H1 (cell line): ENCODE data around the gene FAM120C. TPM values are rescaled to one million over a fixed set of nuclear protein-coding genes. Genes with fewer than 3 reads are reported as not detected.

ENCODE experiments used
- CTCF ChIA-PET: fragments of 300-600 bp; sonication (Branson Sonifier 250); formaldehyde crosslinking; loops from one replicate; lab custom pipeline; 2021; ENCODE audit not compliant: partially characterized antibody; lab: Charles Lee
- POLR2A ChIA-PET: fragments of 300-600 bp; sonication (Branson Sonifier 250); formaldehyde crosslinking; loops from one replicate; lab custom pipeline; 2021; ENCODE audit warnings: inconsistent platforms; ENCODE audit not compliant: partially characterized antibody; lab: Charles Lee
- DNase-seq, 2 experiments: peaks; one replicate each; pipeline versions ENCODE4 v3.0.0 to v3.0.0-alpha.2; 2010 to 2022; ENCODE audit warnings: low spot score in 2 of 2, low read depth in 1 of 2, mixed read lengths in 1 of 2
- FAIRE-seq: peaks from 2 replicates; lab custom pipeline; 2011; peaks lifted over from hg19 to GRCh38; lab: Jason Lieb, UNC
- H2AFZ ChIP-seq: 2 replicates; pipeline ENCODE4 v1.8.1; 2012; ENCODE audit warnings: low read length, inconsistent platforms
- H2AK5ac ChIP-seq: 2 replicates; pipeline ENCODE4 v1.6.1; 2013; ENCODE audit warnings: low read depth, low read length
- H2BK120ac ChIP-seq: replicated peaks from 2 replicates; pipeline ENCODE3; 2013; ENCODE audit warnings: low read depth, low read length, inconsistent platforms
- H2BK12ac ChIP-seq: 2 replicates; pipeline ENCODE4 v1.6.1; 2013; ENCODE audit warnings: low read depth, low read length
- H2BK15ac ChIP-seq: 2 replicates; pipeline ENCODE4 v1.6.1; 2013; ENCODE audit warnings: low read length
- H2BK20ac ChIP-seq: 2 replicates; pipeline ENCODE4 v1.6.1; 2013; ENCODE audit warnings: low read length
- H2BK5ac ChIP-seq: 2 replicates; pipeline ENCODE4 v1.6.1; 2013; ENCODE audit warnings: low read depth, low read length
- H3K14ac ChIP-seq: 2 replicates; pipeline ENCODE4 v1.6.1; 2013; ENCODE audit warnings: inconsistent platforms; ENCODE audit not compliant: insufficient read length
- H3K18ac ChIP-seq: 2 replicates; pipeline ENCODE4 v1.6.1; 2013; ENCODE audit warnings: low read length; ENCODE audit errors: extremely low read depth
- H3K23ac ChIP-seq: 2 replicates; pipeline ENCODE4 v1.6.1; 2013; ENCODE audit warnings: inconsistent platforms; ENCODE audit not compliant: insufficient read length
- H3K23me2 ChIP-seq: 2 replicates; pipeline ENCODE4 v1.6.1; 2013; ENCODE audit warnings: low read depth, low read length
- H3K27ac ChIP-seq: 2 replicates; pipeline ENCODE4 v1.6.1; 2011; ENCODE audit warnings: low read depth, low read length, inconsistent platforms
- H3K27me3 ChIP-seq, 4 experiments: replicated peaks in 1 of 4; 1 replicate in 1 of 4; 2 replicates in 3 of 4; pipeline versions ENCODE4 v1.6.1 to v1.8.1; 2011 to 2013; ENCODE audit warnings: low read length in 3 of 4, mild to moderate bottlenecking in 3 of 4, inconsistent platforms in 2 of 4, mixed read lengths in 2 of 4, moderate library complexity in 1 of 4; ENCODE audit not compliant: control insufficient read depth in 3 of 4, insufficient read depth in 3 of 4; ENCODE audit errors: extremely low read depth in 1 of 4
- H3K36me3 ChIP-seq, 4 experiments: 2 replicates each; pipeline versions ENCODE4 v1.6.1 to v1.8.1; 2011 to 2013; ENCODE audit warnings: mild to moderate bottlenecking in 4 of 4, low read length in 3 of 4, moderate library complexity in 2 of 4, control low read depth in 1 of 4, inconsistent platforms in 1 of 4; ENCODE audit not compliant: insufficient read depth in 4 of 4, control insufficient read depth in 2 of 4
- H3K4ac ChIP-seq: replicated peaks from 2 replicates; pipeline ENCODE3; 2013; ENCODE audit warnings: low read length, low read depth, mixed read lengths, inconsistent platforms; ENCODE audit not compliant: insufficient read length
- H3K4me1 ChIP-seq, 4 experiments: replicated peaks in 1 of 4; 1 replicate in 1 of 4; 2 replicates in 3 of 4; pipeline versions ENCODE4 v1.6.1 to v1.8.1; 2011 to 2013; ENCODE audit warnings: low read length in 3 of 4, inconsistent platforms in 2 of 4, mixed read lengths in 1 of 4; ENCODE audit not compliant: insufficient read depth in 4 of 4, control insufficient read depth in 3 of 4
- H3K4me2 ChIP-seq, 2 experiments: 2 replicates each; pipeline versions ENCODE4 v1.6.1 to v1.8.1; 2011 to 2013; ENCODE audit warnings: low read depth in 2 of 2, low read length in 2 of 2, control low read depth in 1 of 2, inconsistent platforms in 1 of 2, mild to moderate bottlenecking in 1 of 2; ENCODE audit not compliant: insufficient read depth in 1 of 2
- H3K4me3 ChIP-seq, 4 experiments: fragments of 200-600, 300-600 bp in 1 of 4; sonication (generic), shearing (Covaris generic), sonication (Bioruptor Twin) in 1 of 4; 2 replicates each; pipeline versions ENCODE4 v1.5.1 to v1.8.1; 2011 to 2016; ENCODE audit warnings: low read length in 4 of 4, low read depth in 3 of 4, control low read depth in 2 of 4, inconsistent platforms in 2 of 4, mild to moderate bottlenecking in 2 of 4, mixed read lengths in 1 of 4, moderate library complexity in 1 of 4; ENCODE audit not compliant: insufficient read depth in 2 of 4; ENCODE audit errors: extremely low read depth in 1 of 4
- H3K56ac ChIP-seq: replicated peaks from 2 replicates; pipeline ENCODE3; 2013; ENCODE audit warnings: low read depth, mild to moderate bottlenecking, mixed read lengths, low read length, inconsistent platforms; ENCODE audit not compliant: insufficient read length
- H3K79me1 ChIP-seq: 2 replicates; pipeline ENCODE4 v1.6.1; 2013; ENCODE audit warnings: low read depth, low read length, control low read depth
- H3K79me2 ChIP-seq, 2 experiments: 2 replicates each; pipeline versions ENCODE4 v1.6.1 to v1.8.1; 2012 to 2013; ENCODE audit warnings: low read length in 2 of 2, mild to moderate bottlenecking in 2 of 2, inconsistent platforms in 1 of 2; ENCODE audit not compliant: insufficient read depth in 2 of 2, control insufficient read depth in 1 of 2
- H3K9ac ChIP-seq, 4 experiments: replicated peaks in 1 of 4; 1 replicate in 1 of 4; 2 replicates in 3 of 4; pipeline versions ENCODE4 v1.6.1 to v1.8.1; 2011 to 2013; ENCODE audit warnings: low read depth in 3 of 4, low read length in 3 of 4, control low read depth in 2 of 4, mild to moderate bottlenecking in 2 of 4, moderate library complexity in 2 of 4, inconsistent platforms in 1 of 4; ENCODE audit errors: extremely low read depth in 1 of 4
- H3K9me3 ChIP-seq, 2 experiments: 2 replicates each; pipeline versions ENCODE4 v1.6.1 to v1.8.1; 2012 to 2013; ENCODE audit warnings: mild to moderate bottlenecking in 2 of 2, moderate library complexity in 2 of 2, control low read depth in 1 of 2, inconsistent platforms in 1 of 2, low read depth in 1 of 2, low read length in 1 of 2, mixed read lengths in 1 of 2; ENCODE audit not compliant: insufficient read depth in 2 of 2
- H4K20me1 ChIP-seq, 2 experiments: replicated peaks in 1 of 2; 2 replicates each; pipeline versions ENCODE3 to v1.8.1; 2011 to 2013; ENCODE audit warnings: inconsistent platforms in 2 of 2, low read length in 2 of 2, mild to moderate bottlenecking in 1 of 2; ENCODE audit not compliant: insufficient read depth in 2 of 2, control insufficient read depth in 1 of 2
- H4K5ac ChIP-seq: 2 replicates; pipeline ENCODE4 v1.6.1; 2013; ENCODE audit warnings: low read length, low read depth, mixed read lengths, inconsistent platforms; ENCODE audit not compliant: insufficient read length
- H4K8ac ChIP-seq: 2 replicates; pipeline ENCODE4 v1.8.0; 2013; ENCODE audit warnings: mild to moderate bottlenecking, moderate library complexity, low read length, inconsistent platforms; ENCODE audit not compliant: insufficient read depth; ENCODE audit errors: extremely low read depth
- H4K91ac ChIP-seq: replicated peaks from 2 replicates; pipeline ENCODE3; 2013; ENCODE audit warnings: low read length, mixed read lengths, inconsistent platforms; ENCODE audit not compliant: insufficient read length
- NRF1 ChIP-seq: IDR thresholded peaks from 2 replicates; pipeline ENCODE4 v1.6.1; 2011; ENCODE audit warnings: mild to moderate bottlenecking, low read depth, low read length, improper control_type of control experiment
- POLR2A ChIP-seq, 2 experiments: IDR thresholded peaks; 1 replicate in 1 of 2; 2 replicates in 1 of 2; pipeline ENCODE4 v1.6.1; 2011; ENCODE audit warnings: low read depth in 2 of 2, low read length in 2 of 2, mild to moderate bottlenecking in 2 of 2; ENCODE audit errors: control extremely low read depth in 1 of 2
- POLR2AphosphoS5 ChIP-seq: IDR thresholded peaks from 2 replicates; pipeline ENCODE4 v1.6.1; 2011; ENCODE audit warnings: low read depth, low read length
- RBBP5 ChIP-seq: IDR thresholded peaks from 2 replicates; pipeline ENCODE4 v1.7.1; 2012; ENCODE audit warnings: low read depth, mild to moderate bottlenecking, inconsistent platforms, low read length, moderate library complexity, borderline replicate concordance
- SP1 ChIP-seq: IDR thresholded peaks from 2 replicates; pipeline ENCODE4 v1.6.1; 2011; ENCODE audit warnings: low read depth, low read length
- TAF1 ChIP-seq: IDR thresholded peaks from 2 replicates; pipeline ENCODE4 v1.6.1; 2011; ENCODE audit warnings: mild to moderate bottlenecking, low read depth, low read length
- TCF12 ChIP-seq: IDR thresholded peaks from 2 replicates; pipeline ENCODE4 v1.6.1; 2011; ENCODE audit warnings: low read depth, mild to moderate bottlenecking, low read length
- USF2 ChIP-seq: IDR thresholded peaks from 2 replicates; pipeline ENCODE4 v1.6.1; 2011; ENCODE audit warnings: low read length, improper control_type of control experiment
- ZNF274 ChIP-seq: IDR thresholded peaks from 2 replicates; pipeline ENCODE4 v1.7.0; 2012; ENCODE audit warnings: low read length, borderline replicate concordance; ENCODE audit errors: extremely low read depth
- WGBS, 2 experiments: shearing (Covaris generic) in 1 of 2; methylation state at CpG; one replicate each; pipeline versions ENCODE4 v1.1.6 to v1.1.7; 2013 to 2015; ENCODE audit warnings: low lambda C conversion rate in 2 of 2, mixed read lengths in 2 of 2, inconsistent platforms in 1 of 2, low coverage in 1 of 2, missing lambda C conversion rate in 1 of 2; ENCODE audit not compliant: insufficient replicate concordance in 2 of 2, insufficient coverage in 1 of 2, insufficient read length in 1 of 2; ENCODE audit errors: extremely low coverage in 1 of 2, missing lambda C conversion rate in 1 of 2; 5-methylcytosine and 5-hydroxymethylcytosine counted together
- polyA plus RNA-seq, 7 experiments: library from polyadenylated mRNA; depleted of rRNA in 3 of 7; stranded (reverse) in 5 of 7; unstranded in 2 of 7; fragments of >200 nt in 5 of 7; fragments of 200-250 nt in 2 of 7; gene quantifications; 1 replicate in 5 of 7; 2 replicates in 1 of 7; 4 replicates in 1 of 7; pipeline versions ENCODE4 v1.2.1 to v1.2.3, GENCODE V29; 2011 to 2013; ENCODE audit warnings: missing spikeins in 2 of 7, mixed read lengths in 2 of 7
- total RNA-seq: library from RNA; stranded (reverse); fragmentation: NEBNext Ultra II Directional; extraction: Animal tissue kit (Norgen Biotek cat#: 25700); gene quantifications from 2 replicates; pipeline ENCODE4 v1.2.1, GENCODE V29; 2021
- TF ChIP-seq, protein P1 (sequence below): IDR thresholded peaks from 2 replicates; pipeline ENCODE4 v1.6.1; 2012; ENCODE audit warnings: inconsistent platforms

Gene FAM120C
- total and polyA plus RNA-seq, 2 of the 8 experiments (the other 6 are each of a cell fraction or from before 2014, with no cell fraction given), result 4.4 to 8.1 TPM

DNA sequence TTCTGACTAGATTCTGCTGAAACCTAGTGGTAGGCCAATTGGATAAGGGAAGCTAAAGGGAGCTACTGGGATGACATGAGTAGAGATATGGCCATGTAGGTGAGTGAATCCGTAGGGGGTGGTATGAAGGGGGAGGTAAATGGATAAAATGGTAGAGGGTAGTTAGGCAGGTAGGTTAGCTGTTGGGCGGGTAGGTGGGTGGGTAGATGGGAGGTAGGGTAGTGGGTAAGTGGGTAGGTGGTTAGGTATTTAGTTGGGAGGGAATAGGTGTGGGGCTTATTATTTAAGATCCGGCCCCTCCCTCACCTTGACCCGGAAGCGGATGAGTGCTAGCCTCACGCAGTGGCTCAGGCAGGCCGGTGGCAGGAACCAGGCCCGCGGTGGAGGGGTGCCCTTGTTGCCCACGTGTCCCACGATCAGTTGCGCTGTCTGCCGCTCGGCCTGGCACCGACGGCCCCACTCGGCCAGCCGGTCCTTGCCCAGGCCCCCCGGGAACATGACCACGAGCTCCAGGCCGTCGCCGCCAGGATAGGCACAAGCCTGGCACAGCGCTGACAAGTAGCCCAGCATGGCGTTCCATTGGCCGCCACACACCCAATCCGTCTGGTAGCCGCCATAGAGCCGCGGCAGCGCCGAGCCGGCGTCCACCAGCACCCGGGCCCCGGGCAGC is 725 bp downstream of the FAM120C start:
- peaks cover 0 to 4% (median under 1%) of the 10 kb centered on the region in 4 experiments; a peak in 2 of 7 replicates for H3K4me1 ChIP-seq
- H3K14ac ChIP-seq, result no peak overlapping the region
- no peaks in the 10 kb centered on the region for H3K27me3 ChIP-seq
- WGBS, 2 experiments, result 1% methylated on average over 12 of the region's 36 CpGs; no CpG with 5 or more reads in 1 of the 2 experiments
- peak overlapping the region; percentile 69 for H3K56ac ChIP-seq
- ChIA-PET POLR2A (interaction anchor here (1.0 to 2.7 kb wide), 4 partner anchors 9 to 163 kb away, joined by 3 to 18 read pairs (median 8); partner anchors contain the start of gene PHF8), CTCF (no interaction called here)
- no peaks in the 10 kb centered on the region for H3K36me3 ChIP-seq
- H3K9ac ChIP-seq, result peak overlapping the region; percentile 41 to 91 (median 80); a peak in 6 of 7 replicates
- H2BK5ac ChIP-seq, result no peak overlapping the region; the same call in 1 of the 2 replicates
- no peaks in the 10 kb centered on the region for H3K79me1 ChIP-seq
- H2BK120ac ChIP-seq, result no peak overlapping the region
- no peak overlapping the region for H3K23ac ChIP-seq
- no peaks in the 10 kb centered on the region; a peak in 1 of 4 replicates for H3K9me3 ChIP-seq
- H2AK5ac ChIP-seq, result no peak overlapping the region
- H4K20me1 ChIP-seq, result peaks cover 2 to 4% of the 10 kb centered on the region in 2 experiments
- no peak overlapping the region for H2BK15ac ChIP-seq
- no peak overlapping the region for H2AFZ ChIP-seq
- peak overlapping the region; percentile 60 for H4K5ac ChIP-seq
- no peak overlapping the region; the same call in none of the 2 replicates for H3K18ac ChIP-seq
- no peak for FAIRE-seq
- H3K4ac ChIP-seq, result no peak overlapping the region
- peak overlapping the region; percentile 81; the same call in 1 of the 2 replicates for H3K27ac ChIP-seq
- H4K91ac ChIP-seq, result peak overlapping the region; percentile 65
- peak overlapping the region; percentile 68; the same call in 1 of the 2 replicates for H4K8ac ChIP-seq
- peak overlapping the region; percentile 70 to 77 for H3K4me2 ChIP-seq
- H3K23me2 ChIP-seq, result 0 out of 2 replicates have a peak, but pooled peaks cover 4% of the 10 kb centered on the region
- peak in 1 of 2 experiments; percentile 53 for DNase-seq
- peak overlapping the region; percentile 54 to 86 (median 62) for H3K4me3 ChIP-seq
- H2BK20ac ChIP-seq, result no peak overlapping the region
- peaks cover 11 to 52% of the 10 kb centered on the region in 2 experiments for H3K79me2 ChIP-seq
- no peak overlapping the region for H2BK12ac ChIP-seq
- TF ChIP-seq RBBP5 (0 out of 2 replicates have a peak, but pooled peaks have one; percentile 62), SP1 (no peak), POLR2A (IDR thresholded peaks at IDR 0.05; ENCODE audit: control extremely low read depth in 1 of 2, low read depth in 2 of 2, low read length in 2 of 2) (peak in 1 of 2 experiments; percentile 69; a peak in 2 of 3 replicates), POLR2AphosphoS5 (peak; percentile 82), ZNF274 (no peak), USF2 (no peak), TAF1 (peak; percentile 35; the same call in 1 of the 2 replicates), NRF1 (no peak), TCF12 (no peak)
- TF ChIP-seq, protein P1, sequence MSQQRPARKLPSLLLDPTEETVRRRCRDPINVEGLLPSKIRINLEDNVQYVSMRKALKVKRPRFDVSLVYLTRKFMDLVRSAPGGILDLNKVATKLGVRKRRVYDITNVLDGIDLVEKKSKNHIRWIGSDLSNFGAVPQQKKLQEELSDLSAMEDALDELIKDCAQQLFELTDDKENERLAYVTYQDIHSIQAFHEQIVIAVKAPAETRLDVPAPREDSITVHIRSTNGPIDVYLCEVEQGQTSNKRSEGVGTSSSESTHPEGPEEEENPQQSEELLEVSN, result 0 out of 2 replicates have a peak, but pooled peaks have one; percentile 30
